HepG2 (cell line): Measurements from ENCODE around the gene NALCN. TPM values are rescaled to one million over a fixed set of nuclear protein-coding genes. Genes with fewer than 3 reads are reported as not detected.

Source experiments
- ATAC-seq: fragments of 200-7000 bp; cut with Tn5 transposase; 3 replicates; pipeline ENCODE4 v1.9.1; 2020; ENCODE audit warnings: mild to moderate bottlenecking, moderate library complexity
- BruUV-seq: library from RNA; stranded (reverse); fragments of 400-500 nt; replicated peaks from 2 replicates; lab custom pipeline; 2021; lab: Mats Ljungman, UMichigan
- CTCF ChIA-PET: fragments of 300-600 bp; formaldehyde crosslinking; extraction: SDS; loops from one replicate; lab custom pipeline; 2021; ENCODE audit warnings: low total read pairs, inconsistent platforms, low intra/inter-chr PET ratio; lab: Yijun Ruan, JAX
- POLR2A ChIA-PET: fragments of 350-600 bp; sonication (Branson Sonifier 250); formaldehyde crosslinking; loops from one replicate; lab custom pipeline; 2020; ENCODE audit warnings: antibody characterized with exemption, inconsistent platforms; lab: Yijun Ruan, JAX
- DNase-seq: peaks from one replicate; pipeline ENCODE4 v3.0.0-alpha.2; 2015; ENCODE audit warnings: low spot score
- FAIRE-seq: peaks from 3 replicates; lab custom pipeline; 2011; peaks lifted over from hg19 to GRCh38; lab: Jason Lieb, UNC
- H2AFZ ChIP-seq: one replicate; pipeline ENCODE4 v1.6.1; 2011; ENCODE audit warnings: low read length, inconsistent platforms
- H3K27ac ChIP-seq: fragments of 300-600 bp; 3 replicates; pipeline ENCODE4 v1.8.0; 2011; ENCODE audit warnings: mixed run types, mild to moderate bottlenecking, mixed read lengths, low read length, inconsistent platforms; ENCODE audit not compliant: insufficient read depth; ENCODE audit errors: extremely low read length
- H3K27me3 ChIP-seq, 2 experiments: fragments of 200-600 bp in 1 of 2; 2 replicates in 1 of 2; 3 replicates in 1 of 2; pipeline versions ENCODE4 v1.6.0 to v1.8.0; 2011; ENCODE audit warnings: low read length in 2 of 2, mild to moderate bottlenecking in 2 of 2, moderate library complexity in 2 of 2, inconsistent platforms in 1 of 2; ENCODE audit not compliant: insufficient read depth in 2 of 2, control insufficient read depth in 1 of 2
- H3K36me3 ChIP-seq, 2 experiments: fragments of 200-600 bp in 1 of 2; replicated peaks in 1 of 2; 2 replicates in 1 of 2; 3 replicates in 1 of 2; pipeline versions ENCODE4 v1.5.1 to v1.8.0; 2011; ENCODE audit warnings: low read length in 2 of 2, inconsistent platforms in 1 of 2; ENCODE audit not compliant: insufficient read depth in 2 of 2, control insufficient read depth in 1 of 2
- H3K4me1 ChIP-seq: 2 replicates; pipeline ENCODE4 v1.5.1; 2012; ENCODE audit warnings: low read length, inconsistent platforms; ENCODE audit not compliant: insufficient read depth
- H3K4me2 ChIP-seq: 2 replicates; pipeline ENCODE4 v1.6.0; 2011; ENCODE audit warnings: low read depth, low read length, inconsistent platforms
- H3K4me3 ChIP-seq, 3 experiments: fragments of 200-600 bp in 1 of 3; sonication (generic), shearing (Covaris generic) in 1 of 3; replicated peaks in 1 of 3; 2 replicates each; pipeline ENCODE4 v1.5.1; 2011 to 2016; ENCODE audit warnings: low read length in 3 of 3, inconsistent platforms in 2 of 3, low read depth in 2 of 3, mild to moderate bottlenecking in 2 of 3, control low read depth in 1 of 3, mixed read lengths in 1 of 3; ENCODE audit not compliant: insufficient read depth in 1 of 3
- H3K79me2 ChIP-seq: one replicate; pipeline ENCODE4 v1.6.1; 2011; ENCODE audit warnings: low read length, inconsistent platforms; ENCODE audit not compliant: insufficient read depth
- H3K9ac ChIP-seq: 2 replicates; pipeline ENCODE4 v1.6.0; 2011; ENCODE audit warnings: mild to moderate bottlenecking, low read depth, low read length, inconsistent platforms; ENCODE audit not compliant: insufficient read depth
- H3K9me3 ChIP-seq: 2 replicates; pipeline ENCODE4 v1.5.1; 2012; ENCODE audit warnings: mild to moderate bottlenecking, low read length
- H4K20me1 ChIP-seq: 2 replicates; pipeline ENCODE4 v1.6.0; 2011; ENCODE audit warnings: inconsistent platforms, mild to moderate bottlenecking, low read length, moderate library complexity; ENCODE audit not compliant: insufficient read depth
- CEBPB ChIP-seq: IDR thresholded peaks from 2 replicates; pipeline ENCODE4 v1.6.1; 2011; ENCODE audit warnings: low read depth, low read length, improper control_type of control experiment, borderline replicate concordance
- FOSL2 ChIP-seq: sonication (generic); formaldehyde crosslinking; IDR thresholded peaks from 2 replicates; pipeline ENCODE4 v1.4.0; 2020; ENCODE audit warnings: missing genetic modification reagents
- HOXA3 ChIP-seq: sonication (generic); formaldehyde crosslinking; IDR thresholded peaks from 2 replicates; pipeline ENCODE4 v1.5.0; 2020; ENCODE audit warnings: missing genetic modification reagents
- KMT2A ChIP-seq: sonication (generic); formaldehyde crosslinking; IDR thresholded peaks from 2 replicates; pipeline ENCODE4 v1.4.0; 2020; ENCODE audit warnings: missing genetic modification reagents
- MAF1 ChIP-seq: sonication (generic); formaldehyde crosslinking; IDR thresholded peaks from 2 replicates; pipeline ENCODE4 v1.5.0; 2020; ENCODE audit warnings: missing genetic modification reagents, borderline replicate concordance
- MAFG ChIP-seq: sonication (generic); formaldehyde crosslinking; IDR thresholded peaks from 2 replicates; pipeline ENCODE4 v1.5.1; 2020; ENCODE audit warnings: mild to moderate bottlenecking, missing genetic modification reagents
- MYC ChIP-seq: sonication (generic); formaldehyde crosslinking; IDR thresholded peaks from 2 replicates; pipeline ENCODE4 v1.9.0; 2021; ENCODE audit warnings: missing genetic modification reagents, borderline replicate concordance
- MYPOP ChIP-seq: sonication (generic); formaldehyde crosslinking; IDR thresholded peaks from 2 replicates; pipeline ENCODE4 v1.8.1; 2023; ENCODE audit warnings: mild to moderate bottlenecking, moderate library complexity, missing genetic modification reagents
- NFE2L1 ChIP-seq: sonication (generic); formaldehyde crosslinking; IDR thresholded peaks from 2 replicates; pipeline ENCODE4 v1.4.0; 2020; ENCODE audit warnings: missing genetic modification reagents, mild to moderate bottlenecking, borderline replicate concordance
- PCBP2 ChIP-seq: fragments of 200-400 bp; formaldehyde crosslinking; optimal IDR thresholded peaks from 2 replicates; pipeline ENCODE3; 2018; ENCODE audit warnings: low read length, low read depth; ENCODE audit not compliant: poor library complexity, severe bottlenecking
- PRPF4 ChIP-seq: fragments of 200-400 bp; formaldehyde crosslinking; IDR thresholded peaks from 2 replicates; pipeline ENCODE4 v1.6.1; 2016; ENCODE audit warnings: low read length, low read depth; ENCODE audit not compliant: poor library complexity, severe bottlenecking
- RFX5 ChIP-seq: IDR thresholded peaks from 2 replicates; pipeline ENCODE4 v1.6.1; 2011; ENCODE audit warnings: low read depth, low read length, improper control_type of control experiment
- SETDB1 ChIP-seq: sonication (generic); formaldehyde crosslinking; IDR thresholded peaks from 2 replicates; pipeline ENCODE4 v1.5.1; 2020; ENCODE audit warnings: missing genetic modification reagents, mild to moderate bottlenecking, borderline replicate concordance
- SMYD3 ChIP-seq: sonication (generic); formaldehyde crosslinking; IDR thresholded peaks from 2 replicates; pipeline ENCODE4 v1.8.1; 2023; ENCODE audit warnings: mild to moderate bottlenecking, missing genetic modification reagents
- ZBTB1 ChIP-seq: sonication (generic); formaldehyde crosslinking; IDR thresholded peaks from 2 replicates; pipeline ENCODE4 v1.4.0; 2020; ENCODE audit warnings: missing genetic modification reagents, borderline replicate concordance
- ZBTB20 ChIP-seq: sonication (generic); formaldehyde crosslinking; IDR thresholded peaks from 2 replicates; pipeline ENCODE4 v1.8.1; 2023; ENCODE audit warnings: missing genetic modification reagents, low read depth, mild to moderate bottlenecking, borderline replicate concordance
- ZNF326 ChIP-seq: sonication (generic); formaldehyde crosslinking; IDR thresholded peaks from 2 replicates; pipeline ENCODE4 v1.4.0; 2020; ENCODE audit warnings: missing genetic modification reagents, borderline replicate concordance
- ZNF513 ChIP-seq: sonication (generic); formaldehyde crosslinking; conservative IDR thresholded peaks from 2 replicates; pipeline ENCODE4 v1.5.0; 2020; ENCODE audit warnings: missing genetic modification reagents
- in situ Hi-C: cut with HindIII; loops from 2 replicates; pipeline ENCODE4 v1.10.0; 2017; ENCODE audit warnings: low pct_unique_long_range_greater_than_20kb; ENCODE audit not compliant: extremely low pct_ligation_motif_present
- intact Hi-C: fragments of 100-400 bp; cut with micrococcal nuclease; formaldehyde crosslinking; loops from one replicate; pipeline ENCODE4 v1.10.0; 2022; ENCODE audit not compliant: unreplicated experiment
- polyA plus RNA-seq, 8 experiments: library from polyadenylated mRNA; depleted of rRNA in 3 of 8; stranded (reverse) in 7 of 8; unstranded in 1 of 8; fragments of >200 nt; fragmentation: Illumina TruSeq in 4 of 8; extraction: Trizol in 4 of 8; gene quantifications; 2 replicates each; pipeline versions ENCODE4 v1.2.1 to v1.2.3, GENCODE V29; 2011 to 2016; ENCODE audit warnings: low read depth in 4 of 8, missing spikeins in 1 of 8, mixed read lengths in 1 of 8; ENCODE audit not compliant: insufficient read depth in 1 of 8
- total RNA-seq, 5 experiments: library from RNA; depleted of rRNA; stranded (reverse); fragments of >200 nt; fragmentation: Illumina TruSeq; extraction: Trizol; gene quantifications; 2 replicates each; pipeline ENCODE4 v1.2.3, GENCODE V29; 2016; ENCODE audit warnings: low read depth in 1 of 5
- TF ChIP-seq, protein P1 (sequence below): sonication (generic); formaldehyde crosslinking; IDR thresholded peaks from 2 replicates; pipeline ENCODE4 v1.4.0; 2020; ENCODE audit warnings: mild to moderate bottlenecking, low read depth, missing genetic modification reagents
- TF ChIP-seq, protein P2 (sequence below): sonication (generic); formaldehyde crosslinking; IDR thresholded peaks from 2 replicates; pipeline ENCODE4 v1.4.0; 2020; ENCODE audit warnings: missing genetic modification reagents

Gene NALCN
- total and polyA plus RNA-seq, 2 of the 13 experiments (the other 11 are each of a cell fraction or from before 2014, with no cell fraction given), result not detected

GRCh38 chr13:101242720-101243119 lies 173.6 kb downstream of the NALCN start (continued):
- TF ChIP-seq FOSL2 (peak; percentile 52; the same call in 1 of the 2 replicates), MAFG (CRISPR knock-in tag) (no peak), CEBPB (peak; percentile 88), PCBP2 (no peak), SETDB1 (CRISPR knock-in tag) (no peak), MYPOP (no peak)

GRCh38 chr13:101238555-101238954 lies 177.8 kb downstream of the NALCN start:
- H2AFZ ChIP-seq, result no peak overlapping the region
- intact Hi-C loops (no loop called here), in situ Hi-C loops (no loop called here)
- no peak for ATAC-seq
- no TSS peak for BruUV-seq
- POLR2A ChIA-PET, result no interaction called here
- H3K79me2 ChIP-seq, result no peaks in the 10 kb centered on the region
- no peak overlapping the region for H3K9ac ChIP-seq
- H3K9me3 ChIP-seq, result no peaks in the 10 kb centered on the region
- H3K4me1 ChIP-seq, result peaks cover 5% of the 10 kb centered on the region; the same call in 1 of the 2 replicates
- FAIRE-seq, result no peak
- no peaks in the 10 kb centered on the region for H3K27me3 ChIP-seq
- CTCF ChIA-PET, result no interaction called here
- H3K27ac ChIP-seq, result no peak overlapping the region
- no peak for DNase-seq
- no peaks in the 10 kb centered on the region for H4K20me1 ChIP-seq
- H3K4me2 ChIP-seq, result no peak overlapping the region
- H3K36me3 ChIP-seq, result no peaks in the 10 kb centered on the region
- H3K4me3 ChIP-seq, result no peak overlapping the region
- TF ChIP-seq HOXA3 (CRISPR knock-in tag) (no peak), MAF1 (CRISPR knock-in tag) (no peak), NFE2L1 (no peak), KMT2A (no peak), PRPF4 (no peak), ZNF513 (no peak), RFX5 (no peak), ZNF326 (no peak), ZBTB1 (CRISPR knock-in tag) (no peak), ZBTB20 (CRISPR knock-in tag) (no peak), SMYD3 (no peak), MYC (CRISPR knock-in tag) (no peak)
- TF ChIP-seq, protein P1, sequence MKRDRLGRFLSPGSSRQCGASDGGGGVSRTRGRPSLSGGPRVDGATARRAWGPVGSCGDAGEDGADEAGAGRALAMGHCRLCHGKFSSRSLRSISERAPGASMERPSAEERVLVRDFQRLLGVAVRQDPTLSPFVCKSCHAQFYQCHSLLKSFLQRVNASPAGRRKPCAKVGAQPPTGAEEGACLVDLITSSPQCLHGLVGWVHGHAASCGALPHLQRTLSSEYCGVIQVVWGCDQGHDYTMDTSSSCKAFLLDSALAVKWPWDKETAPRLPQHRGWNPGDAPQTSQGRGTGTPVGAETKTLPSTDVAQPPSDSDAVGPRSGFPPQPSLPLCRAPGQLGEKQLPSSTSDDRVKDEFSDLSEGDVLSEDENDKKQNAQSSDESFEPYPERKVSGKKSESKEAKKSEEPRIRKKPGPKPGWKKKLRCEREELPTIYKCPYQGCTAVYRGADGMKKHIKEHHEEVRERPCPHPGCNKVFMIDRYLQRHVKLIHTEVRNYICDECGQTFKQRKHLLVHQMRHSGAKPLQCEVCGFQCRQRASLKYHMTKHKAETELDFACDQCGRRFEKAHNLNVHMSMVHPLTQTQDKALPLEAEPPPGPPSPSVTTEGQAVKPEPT (CRISPR knock-in tag), result no peak
- TF ChIP-seq, protein P2, sequence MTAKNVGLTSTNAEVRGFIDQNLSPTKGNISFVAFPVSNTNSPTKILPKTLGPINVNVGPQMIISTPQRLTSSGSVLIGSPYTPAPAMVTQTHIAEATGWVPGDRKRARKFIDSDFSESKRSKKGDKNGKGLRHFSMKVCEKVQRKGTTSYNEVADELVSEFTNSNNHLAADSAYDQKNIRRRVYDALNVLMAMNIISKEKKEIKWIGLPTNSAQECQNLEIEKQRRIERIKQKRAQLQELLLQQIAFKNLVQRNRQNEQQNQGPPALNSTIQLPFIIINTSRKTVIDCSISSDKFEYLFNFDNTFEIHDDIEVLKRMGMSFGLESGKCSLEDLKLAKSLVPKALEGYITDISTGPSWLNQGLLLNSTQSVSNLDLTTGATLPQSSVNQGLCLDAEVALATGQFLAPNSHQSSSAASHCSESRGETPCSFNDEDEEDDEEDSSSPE (CRISPR knock-in tag), result no peak
